Epithelial cell of proximal tubule (primary cell): Measurements from ENCODE around the gene CCDC192. TPM values are rescaled to one million over a fixed set of nuclear protein-coding genes. Genes with fewer than 3 reads are reported as not detected.
"Not testable (repeated sequence)": the region's sequence is repeated elsewhere in the genome, so short reads cannot be mapped to it uniquely, and the experiment has no call there.

ENCODE experiments used
- DNase-seq: peaks from one replicate; pipeline ENCODE4 v3.0.0-alpha.2; 2011; ENCODE audit warnings: low read depth
- H3K4me3 ChIP-seq: 2 replicates; pipeline ENCODE4 v1.5.1; 2011; ENCODE audit warnings: low read depth, mild to moderate bottlenecking, low read length
- CTCF ChIP-seq: conservative IDR thresholded peaks from 2 replicates; pipeline ENCODE4 v1.5.1; 2012; ENCODE audit warnings: low read depth, mild to moderate bottlenecking, low read length
- total RNA-seq: library from RNA; depleted of rRNA; stranded (reverse); fragments of >200 nt; gene quantifications from 2 replicates; pipeline ENCODE4 v1.2.3, GENCODE V29; 2015

Gene CCDC192
- total RNA-seq, 1 donor from 2014 or later, result not detected

GRCh38 chr5:127744241-127744640 is 41.0 kb downstream of the CCDC192 start:
- no peak for DNase-seq
- H3K4me3 ChIP-seq, result no peak overlapping the region
- no peak for TF ChIP-seq CTCF

GRCh38 chr5:127746756-127747155 is 43.6 kb downstream of the CCDC192 start:
- TF ChIP-seq CTCF, result peak; percentile 47
- no peak overlapping the region for H3K4me3 ChIP-seq
- no peak for DNase-seq

- DNase-seq, H3K4me3 ChIP-seq: not testable (repeated sequence)
These were observed 49.5 kb downstream of the CCDC192 start for GRCh38 chr5:127752503-127753265.

- no peak for TF ChIP-seq CTCF
- no peak for DNase-seq
- H3K4me3 ChIP-seq, result no peak overlapping the region
These were observed 51.1 kb downstream of the CCDC192 start for GRCh38 chr5:127754259-127754658.

- no peak overlapping the region for H3K4me3 ChIP-seq
- TF ChIP-seq CTCF, result no peak
- DNase-seq, result no peak
These were observed 51.5 kb downstream of the CCDC192 start for GRCh38 chr5:127754706-127755105.

GRCh38 chr5:127757576-127757975 is 54.4 kb downstream of the CCDC192 start:
- peak; percentile 72 for TF ChIP-seq CTCF
- no peak overlapping the region for H3K4me3 ChIP-seq
- peak; percentile 27 for DNase-seq

GRCh38 chr5:127758766-127759283 is 55.6 kb downstream of the CCDC192 start:
- DNase-seq, result no peak
- no peak overlapping the region for H3K4me3 ChIP-seq
- no peak for TF ChIP-seq CTCF
